ENCODE measurements around the gene ATG9B.

DNA sequence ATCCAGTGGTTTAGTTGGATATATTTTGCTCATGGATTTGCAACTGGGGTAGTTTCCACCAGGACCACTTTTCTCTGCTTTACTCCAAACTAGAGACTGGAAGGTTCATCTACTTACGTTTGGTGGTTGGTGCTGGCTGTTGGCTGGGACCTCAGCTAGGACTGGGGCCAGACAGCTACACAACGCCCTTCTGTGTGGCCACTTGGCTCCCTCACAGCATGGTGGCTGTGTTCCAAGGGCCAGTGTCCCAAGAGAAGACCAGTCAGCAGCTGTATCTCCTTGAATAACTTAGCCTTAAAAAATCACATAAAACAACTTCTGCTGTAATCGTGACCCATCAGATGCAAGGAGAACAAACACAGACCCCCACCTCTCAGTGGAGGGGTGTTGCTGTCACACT lies 41.9 kb downstream of the ATG9B start:
- TF ChIP-seq CTCF (IDR thresholded peaks at IDR 0.05) (no peak), POLR2A (IDR thresholded peaks at IDR 0.05) (no peak)
